HEK293 (cell line): ENCODE data around the gene MXRA8.
A peak's percentile ranks its signal among the peaks of the same experiment; 100 is the strongest.

Experiments
- CTCF ChIA-PET: fragments of 350-600 bp; formaldehyde crosslinking; extraction: SDS; loops from one replicate; lab custom pipeline; 2021; ENCODE audit warnings: antibody characterized with exemption; lab: Yijun Ruan, JAX
- POLR2A ChIA-PET: fragments of 300-600 bp; formaldehyde crosslinking; extraction: SDS; loops from one replicate; lab custom pipeline; 2020; ENCODE audit warnings: antibody characterized with exemption, inconsistent platforms; lab: Yijun Ruan, JAX
- H3K27ac ChIP-seq: fragments of 200-500 bp; sonication (Bioruptor generic); 2 replicates; pipeline ENCODE4 v1.5.1; 2014; ENCODE audit warnings: low read depth, low read length, control low read depth, inconsistent platforms; ENCODE audit errors: extremely low read depth
- H3K36me3 ChIP-seq, 2 experiments: fragments of 200-500 bp in 1 of 2; sonication (Bioruptor generic) in 1 of 2; 1 replicate in 1 of 2; 2 replicates in 1 of 2; pipeline ENCODE4 v1.5.1; 2014 to 2017; ENCODE audit warnings: inconsistent platforms in 2 of 2, low read length in 2 of 2; ENCODE audit not compliant: control insufficient read depth in 2 of 2, insufficient read depth in 1 of 2
- H3K4me1 ChIP-seq: fragments of 200-500 bp; sonication (Bioruptor generic); 2 replicates; pipeline ENCODE4 v1.5.1; 2014; ENCODE audit warnings: mild to moderate bottlenecking, low read length, inconsistent platforms; ENCODE audit not compliant: control insufficient read depth, insufficient read depth
- H3K4me3 ChIP-seq: 2 replicates; pipeline ENCODE4 v1.5.1; 2011; ENCODE audit warnings: low read depth, mild to moderate bottlenecking, control low read depth, low read length, moderate library complexity
- H3K9me3 ChIP-seq: fragments of 200-500 bp; sonication (Bioruptor generic); 2 replicates; pipeline ENCODE4 v1.5.1; 2014; ENCODE audit warnings: low read depth, low read length, inconsistent platforms; ENCODE audit not compliant: control insufficient read depth, insufficient read depth
- BCL11B ChIP-seq: fragments of 450-650 bp; formaldehyde crosslinking; IDR thresholded peaks from 2 replicates; pipeline ENCODE4 v1.5.1; 2016; ENCODE audit warnings: low read depth, missing biosample characterization, missing genetic modification characterization
- EGR2 ChIP-seq: fragments of 450-650 bp; formaldehyde crosslinking; IDR thresholded peaks from 2 replicates; pipeline ENCODE4 v1.5.1; 2016; ENCODE audit warnings: low read depth, missing biosample characterization, missing genetic modification characterization
- GFI1B ChIP-seq: fragments of 450-650 bp; formaldehyde crosslinking; IDR thresholded peaks from 2 replicates; pipeline ENCODE4 v1.5.1; 2016; ENCODE audit warnings: missing biosample characterization, missing genetic modification characterization
- GLIS1 ChIP-seq: fragments of 450-650 bp; formaldehyde crosslinking; IDR thresholded peaks from 2 replicates; pipeline ENCODE4 v1.5.1; 2016; ENCODE audit warnings: missing biosample characterization, missing genetic modification characterization
- GLIS2 ChIP-seq: fragments of 450-650 bp; formaldehyde crosslinking; IDR thresholded peaks from 2 replicates; pipeline ENCODE4 v1.5.1; 2016; ENCODE audit warnings: missing biosample characterization, missing genetic modification characterization
- SCRT2 ChIP-seq: fragments of 450-650 bp; formaldehyde crosslinking; IDR thresholded peaks from 2 replicates; pipeline ENCODE4 v1.5.1; 2016; ENCODE audit warnings: missing biosample characterization, missing genetic modification characterization
- ZBTB20 ChIP-seq: fragments of 450-650 bp; formaldehyde crosslinking; IDR thresholded peaks from 2 replicates; pipeline ENCODE4 v1.5.1; 2016; ENCODE audit warnings: missing biosample characterization, missing genetic modification characterization
- ZFHX2 ChIP-seq: fragments of 450-650 bp; formaldehyde crosslinking; conservative IDR thresholded peaks from 2 replicates; pipeline ENCODE4 v1.5.1; 2016; ENCODE audit warnings: missing biosample characterization, missing genetic modification characterization
- ZFP3 ChIP-seq: fragments of 450-650 bp; formaldehyde crosslinking; IDR thresholded peaks from 2 replicates; pipeline ENCODE4 v1.5.1; 2016; ENCODE audit warnings: low read depth, missing biosample characterization, missing genetic modification characterization
- ZNF175 ChIP-seq: fragments of 450-650 bp; formaldehyde crosslinking; IDR thresholded peaks from 2 replicates; pipeline ENCODE4 v1.5.1; 2016; ENCODE audit warnings: missing biosample characterization, missing genetic modification characterization
- ZNF24 ChIP-seq: fragments of 450-650 bp; formaldehyde crosslinking; IDR thresholded peaks from 2 replicates; pipeline ENCODE4 v1.5.1; 2016; ENCODE audit warnings: missing biosample characterization, missing genetic modification characterization
- ZNF248 ChIP-seq: fragments of 450-650 bp; formaldehyde crosslinking; IDR thresholded peaks from 2 replicates; pipeline ENCODE4 v1.5.1; 2017; ENCODE audit warnings: missing biosample characterization, missing genetic modification characterization
- ZNF341 ChIP-seq: fragments of 450-650 bp; formaldehyde crosslinking; IDR thresholded peaks from 2 replicates; pipeline ENCODE4; 2016; ENCODE audit warnings: low read depth, missing biosample characterization, missing genetic modification characterization
- ZNF521 ChIP-seq: fragments of 450-650 bp; formaldehyde crosslinking; IDR thresholded peaks from 2 replicates; pipeline ENCODE4 v1.5.1; 2017; ENCODE audit warnings: missing biosample characterization, mild to moderate bottlenecking, missing genetic modification characterization
- ZNF530 ChIP-seq: fragments of 450-650 bp; formaldehyde crosslinking; IDR thresholded peaks from 2 replicates; pipeline ENCODE4 v1.5.1; 2016; ENCODE audit warnings: low read depth, missing biosample characterization, missing genetic modification characterization
- ZNF549 ChIP-seq: fragments of 450-650 bp; IDR thresholded peaks from 2 replicates; pipeline ENCODE4 v1.5.1; 2018; ENCODE audit warnings: missing biosample characterization, missing genetic modification characterization, mild to moderate bottlenecking, inconsistent platforms, moderate library complexity
- ZNF600 ChIP-seq: fragments of 450-650 bp; formaldehyde crosslinking; IDR thresholded peaks from 2 replicates; pipeline ENCODE4 v1.5.1; 2016; ENCODE audit warnings: missing biosample characterization, missing genetic modification characterization
- ZNF664 ChIP-seq: fragments of 450-650 bp; formaldehyde crosslinking; IDR thresholded peaks from 2 replicates; pipeline ENCODE4 v1.5.1; 2016; ENCODE audit warnings: missing biosample characterization, missing genetic modification characterization
- TF ChIP-seq, protein P1 (sequence below): fragments of 450-650 bp; formaldehyde crosslinking; IDR thresholded peaks from 2 replicates; pipeline ENCODE4 v1.5.1; 2016; ENCODE audit warnings: missing biosample characterization, missing genetic modification characterization, low read depth
- TF ChIP-seq, protein P2 (sequence below): sonication (generic); formaldehyde crosslinking; IDR thresholded peaks from 2 replicates; pipeline ENCODE4 v1.8.1; 2022; ENCODE audit warnings: mild to moderate bottlenecking, moderate library complexity, missing genetic modification reagents
- TF ChIP-seq, protein P3 (sequence below): fragments of 450-650 bp; formaldehyde crosslinking; IDR thresholded peaks from 2 replicates; pipeline ENCODE4 v1.5.1; 2016; ENCODE audit warnings: missing biosample characterization, missing genetic modification characterization
- TF ChIP-seq, protein P4 (sequence below): fragments of 450-650 bp; formaldehyde crosslinking; IDR thresholded peaks from 2 replicates; pipeline ENCODE4 v1.5.1; 2016; ENCODE audit warnings: missing biosample characterization, missing genetic modification characterization
- TF ChIP-seq, protein P5 (sequence below): fragments of 450-650 bp; formaldehyde crosslinking; IDR thresholded peaks from 2 replicates; pipeline ENCODE4 v1.5.1; 2016; ENCODE audit warnings: missing biosample characterization, missing genetic modification characterization

Gene MXRA8

DNA sequence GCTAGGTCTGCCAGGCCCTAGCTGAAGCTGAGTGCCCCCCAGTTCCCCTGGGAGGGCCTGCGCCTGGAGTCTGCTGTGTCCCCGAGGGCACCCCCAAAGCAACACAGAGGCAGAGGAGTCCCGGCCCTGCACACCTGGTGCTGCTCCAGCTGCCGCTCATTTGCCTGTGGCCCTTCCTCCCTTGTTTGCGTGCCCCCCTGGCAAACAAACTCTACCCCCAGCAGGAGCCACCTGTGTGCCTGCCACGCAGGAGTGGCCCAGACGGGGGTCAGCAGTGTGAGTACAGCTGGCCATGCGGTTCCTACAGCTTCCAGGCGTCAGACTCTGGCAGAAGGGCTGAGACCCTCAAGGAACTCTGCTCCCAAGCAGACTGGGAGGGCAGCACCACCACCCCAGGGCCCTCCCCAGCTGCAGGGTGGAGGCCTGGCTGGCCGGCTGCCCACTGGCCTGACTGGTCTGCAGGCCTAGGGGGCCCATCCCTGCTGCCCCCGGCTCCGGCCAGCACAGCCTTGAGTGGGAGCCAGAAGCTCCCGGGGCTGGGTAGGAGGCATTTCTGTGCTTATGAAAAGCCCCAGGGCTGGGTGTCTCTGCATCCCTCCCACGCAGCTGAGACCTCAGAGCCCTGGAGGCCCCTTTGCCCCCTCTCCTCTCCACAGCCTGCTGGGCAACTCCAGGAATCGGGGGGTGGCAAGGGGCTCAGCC is 27.8 kb downstream of the MXRA8 start:
- Histone ChIP-seq H3K27ac (no peak overlapping the region), H3K4me3 (no peak overlapping the region)

DNA sequence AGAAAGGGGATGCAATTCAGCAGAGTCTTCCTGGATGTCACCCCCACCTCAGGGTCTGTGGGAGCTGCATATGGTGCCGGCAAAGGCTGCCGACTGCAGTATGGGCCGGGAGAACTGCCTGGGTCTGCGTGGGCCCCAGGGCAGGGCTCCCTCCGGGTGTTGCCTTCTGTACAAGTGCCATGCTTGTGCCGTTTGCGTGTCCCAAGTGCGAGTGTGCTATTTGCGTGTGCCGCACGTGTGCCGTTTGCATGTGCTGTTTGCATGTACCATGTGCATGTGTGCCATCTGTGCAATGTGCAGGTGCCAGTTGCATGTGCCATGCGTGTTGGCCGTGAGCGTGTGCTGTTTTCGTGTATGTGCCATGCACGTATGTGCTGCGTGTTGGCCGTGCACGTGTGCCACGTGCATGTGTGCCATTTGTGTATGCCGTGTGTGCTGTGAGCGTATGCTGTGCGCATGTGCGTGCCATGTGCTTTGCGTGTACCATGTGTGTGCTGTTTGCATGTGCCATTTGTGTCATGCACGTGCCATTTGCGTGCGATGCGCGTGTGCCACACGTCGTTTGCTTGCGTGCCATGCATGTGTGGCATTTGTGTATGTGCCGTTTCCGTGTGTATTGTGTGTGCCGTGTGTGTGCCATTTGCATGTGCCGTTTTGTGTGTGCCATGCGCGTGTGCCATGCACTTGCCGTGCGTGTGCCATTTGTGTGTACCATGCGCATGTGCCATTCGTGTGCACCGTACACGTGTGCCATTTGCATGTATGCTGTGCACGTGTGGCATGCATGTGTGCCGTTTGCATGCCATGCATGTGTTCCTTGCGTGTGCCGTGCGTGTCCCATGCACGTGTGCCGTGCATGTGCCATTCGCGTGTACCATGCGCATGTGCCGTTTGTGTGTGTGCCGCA is 28.8 kb downstream of the MXRA8 start:
- H3K27ac ChIP-seq = no peak overlapping the region
- ChIA-PET CTCF (no interaction called here), POLR2A (interaction anchor here (1.3 kb wide), 1 partner anchor 20 kb away, joined by 3 read pairs; no protein-coding TSS in a partner anchor)
- H3K4me1 ChIP-seq = peaks cover 4% of the 10 kb centered on the region; the same call in 1 of the 2 replicates
- H3K9me3 ChIP-seq = no peaks in the 10 kb centered on the region
- H3K36me3 ChIP-seq = peaks cover 0 to 29% of the 10 kb centered on the region in 2 experiments; a peak in 1 of 3 replicates
- H3K4me3 ChIP-seq = no peak overlapping the region
- TF ChIP-seq ZNF175 (tag by site-specific recombination) (no peak), ZNF600 (tag by site-specific recombination) (no peak), ZNF248 (tag by site-specific recombination) (no peak), ZBTB20 (tag by site-specific recombination) (0 out of 2 replicates have a peak, but pooled peaks have one; percentile 11), ZNF24 (tag by site-specific recombination) (no peak), ZNF521 (no peak), BCL11B (tag by site-specific recombination) (no peak), SCRT2 (no peak)
- TF ChIP-seq, protein P1, sequence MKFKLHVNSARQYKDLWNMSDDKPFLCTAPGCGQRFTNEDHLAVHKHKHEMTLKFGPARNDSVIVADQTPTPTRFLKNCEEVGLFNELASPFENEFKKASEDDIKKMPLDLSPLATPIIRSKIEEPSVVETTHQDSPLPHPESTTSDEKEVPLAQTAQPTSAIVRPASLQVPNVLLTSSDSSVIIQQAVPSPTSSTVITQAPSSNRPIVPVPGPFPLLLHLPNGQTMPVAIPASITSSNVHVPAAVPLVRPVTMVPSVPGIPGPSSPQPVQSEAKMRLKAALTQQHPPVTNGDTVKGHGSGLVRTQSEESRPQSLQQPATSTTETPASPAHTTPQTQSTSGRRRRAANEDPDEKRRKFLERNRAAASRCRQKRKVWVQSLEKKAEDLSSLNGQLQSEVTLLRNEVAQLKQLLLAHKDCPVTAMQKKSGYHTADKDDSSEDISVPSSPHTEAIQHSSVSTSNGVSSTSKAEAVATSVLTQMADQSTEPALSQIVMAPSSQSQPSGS = no peak
- TF ChIP-seq, protein P2, sequence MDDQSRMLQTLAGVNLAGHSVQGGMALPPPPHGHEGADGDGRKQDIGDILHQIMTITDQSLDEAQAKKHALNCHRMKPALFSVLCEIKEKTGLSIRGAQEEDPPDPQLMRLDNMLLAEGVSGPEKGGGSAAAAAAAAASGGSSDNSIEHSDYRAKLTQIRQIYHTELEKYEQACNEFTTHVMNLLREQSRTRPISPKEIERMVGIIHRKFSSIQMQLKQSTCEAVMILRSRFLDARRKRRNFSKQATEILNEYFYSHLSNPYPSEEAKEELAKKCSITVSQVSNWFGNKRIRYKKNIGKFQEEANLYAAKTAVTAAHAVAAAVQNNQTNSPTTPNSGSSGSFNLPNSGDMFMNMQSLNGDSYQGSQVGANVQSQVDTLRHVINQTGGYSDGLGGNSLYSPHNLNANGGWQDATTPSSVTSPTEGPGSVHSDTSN (CRISPR knock-in tag) = 0 out of 2 replicates have a peak, but pooled peaks have one; percentile 22
- TF ChIP-seq, protein P3, sequence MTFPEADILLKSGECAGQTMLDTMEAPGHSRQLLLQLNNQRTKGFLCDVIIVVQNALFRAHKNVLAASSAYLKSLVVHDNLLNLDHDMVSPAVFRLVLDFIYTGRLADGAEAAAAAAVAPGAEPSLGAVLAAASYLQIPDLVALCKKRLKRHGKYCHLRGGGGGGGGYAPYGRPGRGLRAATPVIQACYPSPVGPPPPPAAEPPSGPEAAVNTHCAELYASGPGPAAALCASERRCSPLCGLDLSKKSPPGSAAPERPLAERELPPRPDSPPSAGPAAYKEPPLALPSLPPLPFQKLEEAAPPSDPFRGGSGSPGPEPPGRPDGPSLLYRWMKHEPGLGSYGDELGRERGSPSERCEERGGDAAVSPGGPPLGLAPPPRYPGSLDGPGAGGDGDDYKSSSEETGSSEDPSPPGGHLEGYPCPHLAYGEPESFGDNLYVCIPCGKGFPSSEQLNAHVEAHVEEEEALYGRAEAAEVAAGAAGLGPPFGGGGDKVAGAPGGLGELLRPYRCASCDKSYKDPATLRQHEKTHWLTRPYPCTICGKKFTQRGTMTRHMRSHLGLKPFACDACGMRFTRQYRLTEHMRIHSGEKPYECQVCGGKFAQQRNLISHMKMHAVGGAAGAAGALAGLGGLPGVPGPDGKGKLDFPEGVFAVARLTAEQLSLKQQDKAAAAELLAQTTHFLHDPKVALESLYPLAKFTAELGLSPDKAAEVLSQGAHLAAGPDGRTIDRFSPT (tag by site-specific recombination) = peak; percentile 73

More for the DNA sequence above, 27.8 kb downstream of the MXRA8 start:
- peaks cover 0 to 39% of the 10 kb centered on the region in 2 experiments; a peak in 1 of 3 replicates for H3K36me3 ChIP-seq
- peaks cover under 1% of the 10 kb centered on the region; the same call in 1 of the 2 replicates for H3K4me1 ChIP-seq
- CTCF ChIA-PET = no interaction called here
- POLR2A ChIA-PET = interaction anchor here (1.3 kb wide), 1 partner anchor 21 kb away, joined by 3 read pairs; no protein-coding TSS in a partner anchor
- TF ChIP-seq ZNF530 = no peak
- TF ChIP-seq ZNF664 (tag by site-specific recombination) = no peak
- peak; percentile 59 for TF ChIP-seq EGR2 (tag by site-specific recombination)
- peak; percentile 61 for TF ChIP-seq GLIS2 (tag by site-specific recombination)
- peak; percentile 41 for TF ChIP-seq ZNF341 (tag by site-specific recombination)
- TF ChIP-seq, protein P4, sequence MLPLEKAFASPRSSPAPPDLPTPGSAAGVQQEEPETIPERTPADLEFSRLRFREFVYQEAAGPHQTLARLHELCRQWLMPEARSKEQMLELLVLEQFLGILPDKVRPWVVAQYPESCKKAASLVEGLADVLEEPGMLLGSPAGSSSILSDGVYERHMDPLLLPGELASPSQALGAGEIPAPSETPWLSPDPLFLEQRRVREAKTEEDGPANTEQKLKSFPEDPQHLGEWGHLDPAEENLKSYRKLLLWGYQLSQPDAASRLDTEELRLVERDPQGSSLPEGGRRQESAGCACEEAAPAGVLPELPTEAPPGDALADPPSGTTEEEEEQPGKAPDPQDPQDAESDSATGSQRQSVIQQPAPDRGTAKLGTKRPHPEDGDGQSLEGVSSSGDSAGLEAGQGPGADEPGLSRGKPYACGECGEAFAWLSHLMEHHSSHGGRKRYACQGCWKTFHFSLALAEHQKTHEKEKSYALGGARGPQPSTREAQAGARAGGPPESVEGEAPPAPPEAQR (tag by site-specific recombination) = no peak
- no peak for TF ChIP-seq GFI1B (tag by site-specific recombination)
- TF ChIP-seq GLIS1 (tag by site-specific recombination) = peak; percentile 86
- no peak for TF ChIP-seq ZFP3 (tag by site-specific recombination)
- TF ChIP-seq ZFHX2 (tag by site-specific recombination) = peak; percentile 48
- TF ChIP-seq ZNF549 (tag by site-specific recombination) = no peak
- TF ChIP-seq, protein P5, sequence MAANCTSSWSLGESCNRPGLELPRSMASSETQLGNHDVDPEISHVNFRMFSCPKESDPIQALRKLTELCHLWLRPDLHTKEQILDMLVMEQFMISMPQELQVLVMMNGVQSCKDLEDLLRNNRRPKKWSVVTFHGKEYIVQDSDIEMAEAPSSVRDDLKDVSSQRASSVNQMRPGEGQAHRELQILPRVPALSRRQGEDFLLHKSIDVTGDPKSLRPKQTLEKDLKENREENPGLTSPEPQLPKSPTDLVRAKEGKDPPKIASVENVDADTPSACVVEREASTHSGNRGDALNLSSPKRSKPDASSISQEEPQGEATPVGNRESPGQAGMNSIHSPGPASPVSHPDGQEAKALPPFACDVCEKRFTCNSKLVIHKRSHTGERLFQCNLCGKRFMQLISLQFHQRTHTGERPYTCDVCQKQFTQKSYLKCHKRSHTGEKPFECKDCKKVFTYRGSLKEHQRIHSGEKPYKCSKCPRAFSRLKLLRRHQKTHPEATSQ = no peak
- H3K9me3 ChIP-seq = no peaks in the 10 kb centered on the region
